Measurements from ENCODE around the gene PAX9.
A peak's percentile ranks its signal among the peaks of the same experiment; 100 is the strongest.

The PAX9 gene

GRCh38 chr14:36653413-36653812 lies 8.2 kb upstream of the PAX9 start:
- no peak overlapping the region for H3K4me3 ChIP-seq (ENCODE audit: low read depth, low read length)

GRCh38 chr14:36653962-36654793 lies 7.5 kb upstream of the PAX9 start:
- no peak for DNase-seq (ENCODE audit: low read depth)
- H3K4me3 ChIP-seq (ENCODE audit: low read depth, low read length), result no peak overlapping the region
- TF ChIP-seq MYC (IDR thresholded peaks at IDR 0.05; ENCODE audit: low read depth, low read length) (no peak), POLR2A (IDR thresholded peaks at IDR 0.05; ENCODE audit: extremely low read depth, insufficient read length) (no peak), MAX (IDR thresholded peaks at IDR 0.05; ENCODE audit: low read depth, low read length) (no peak), CTCF (IDR thresholded peaks at IDR 0.05; ENCODE audit: low read depth, low read length) (no peak)

More at GRCh38 chr14:36653413-36653812, 8.2 kb upstream of the PAX9 start:
- DNase-seq (ENCODE audit: low read depth), result no peak
- TF ChIP-seq MAX (IDR thresholded peaks at IDR 0.05; ENCODE audit: low read depth, low read length), result no peak
- TF ChIP-seq POLR2A (IDR thresholded peaks at IDR 0.05; ENCODE audit: extremely low read depth, insufficient read length), result no peak
- TF ChIP-seq MYC (IDR thresholded peaks at IDR 0.05; ENCODE audit: low read depth, low read length), result no peak
- TF ChIP-seq CTCF (IDR thresholded peaks at IDR 0.05; ENCODE audit: low read depth, low read length), result no peak

GRCh38 chr14:36654794-36655381 lies 6.8 kb upstream of the PAX9 start:
- no peak for DNase-seq (ENCODE audit: low read depth)
- H3K4me3 ChIP-seq (ENCODE audit: low read depth, low read length), result no peak overlapping the region
- no peak for TF ChIP-seq CTCF (IDR thresholded peaks at IDR 0.05; ENCODE audit: low read depth, low read length)
- TF ChIP-seq POLR2A (IDR thresholded peaks at IDR 0.05; ENCODE audit: extremely low read depth, insufficient read length), result no peak
- TF ChIP-seq MAX (IDR thresholded peaks at IDR 0.05; ENCODE audit: low read depth, low read length), result no peak
- no peak for TF ChIP-seq MYC (IDR thresholded peaks at IDR 0.05; ENCODE audit: low read depth, low read length)

GRCh38 chr14:36655571-36655962 lies 6.1 kb upstream of the PAX9 start:
- no peak for DNase-seq (ENCODE audit: low read depth)
- no peak overlapping the region for H3K4me3 ChIP-seq (ENCODE audit: low read depth, low read length)
- TF ChIP-seq CTCF (IDR thresholded peaks at IDR 0.05; ENCODE audit: low read depth, low read length) (no peak), POLR2A (IDR thresholded peaks at IDR 0.05; ENCODE audit: extremely low read depth, insufficient read length) (no peak), MYC (IDR thresholded peaks at IDR 0.05; ENCODE audit: low read depth, low read length) (no peak), MAX (IDR thresholded peaks at IDR 0.05; ENCODE audit: low read depth, low read length) (no peak)

- no peak overlapping the region for H3K4me3 ChIP-seq (ENCODE audit: low read depth, low read length)
- peak; percentile 44 for DNase-seq (ENCODE audit: low read depth)
- TF ChIP-seq MYC (IDR thresholded peaks at IDR 0.05; ENCODE audit: low read depth, low read length) (no peak), CTCF (IDR thresholded peaks at IDR 0.05; ENCODE audit: low read depth, low read length) (peak; percentile 58)
Observed at GRCh38 chr14:36655963-36656686, 5.5 kb upstream of the PAX9 start.

Data from NB4 (cell line).